ENCODE results near the gene COMMD4.

The COMMD4 gene

GRCh38 chr15:75347222-75348033, 11.6 kb downstream of the COMMD4 start:
- peak overlapping the region; percentile 92 for H2AFZ ChIP-seq (ENCODE audit: low read depth, low read length)
- peaks cover 8 to 11% of the 10 kb centered on the region in 2 experiments for H3K27me3 ChIP-seq (ENCODE audit: control insufficient read depth in 1 of 2, insufficient read depth in 1 of 2, low read length in 2 of 2)
- H3K36me3 ChIP-seq (ENCODE audit: control insufficient read depth in 1 of 2, insufficient read depth in 2 of 2, low read depth in 1 of 2, low read length in 2 of 2): peaks cover 0 to 11% of the 10 kb centered on the region in 2 experiments
- no peaks in the 10 kb centered on the region for H3K9me3 ChIP-seq (ENCODE audit: control insufficient read depth, low read length)
- H2AK5ac ChIP-seq (ENCODE audit: low read length, severe bottlenecking): no peak overlapping the region
- peak overlapping the region; percentile 64 for H2BK120ac ChIP-seq (ENCODE audit: low read depth, low read length)
- H4K91ac ChIP-seq (ENCODE audit: low read length): peak overlapping the region; percentile 74
- no peak overlapping the region for H3K27ac ChIP-seq (ENCODE audit: low read length, poor library complexity, severe bottlenecking)
- peak overlapping the region; percentile 66 to 83 for H3K4me3 ChIP-seq (ENCODE audit: insufficient read depth in 1 of 2, low read depth in 1 of 2, low read length in 2 of 2)
- H3K4me1 ChIP-seq (ENCODE audit: control insufficient read depth, insufficient read depth, low read depth, low read length): peaks cover 20% of the 10 kb centered on the region
- DNase-seq: peak; percentile 24
- peak overlapping the region; percentile 65 for H2BK15ac ChIP-seq (ENCODE audit: low read depth, poor library complexity, severe bottlenecking)
- peak overlapping the region; percentile 57 to 60 for H3K4ac ChIP-seq (ENCODE audit: low read depth in 1 of 2, low read length in 2 of 2)
- H2BK5ac ChIP-seq (ENCODE audit: low read depth, low read length, poor library complexity, severe bottlenecking): peak overlapping the region; percentile 70
- peak overlapping the region; percentile 98 for H3K4me2 ChIP-seq (ENCODE audit: low read length, poor library complexity, severe bottlenecking)
- under 1% methylated on average over 56 of the region's 65 CpGs for WGBS
- H3K9ac ChIP-seq (ENCODE audit: low read length): peak overlapping the region; percentile 83
- peak overlapping the region in 1 of 2 experiments; percentile 46 for H3K23ac ChIP-seq (ENCODE audit: low read length in 2 of 2)
- peak overlapping the region in 1 of 2 experiments; percentile 24 for H2BK12ac ChIP-seq (ENCODE audit: low read length in 2 of 2)
- peak overlapping the region in 1 of 2 experiments; percentile 81 for H3K14ac ChIP-seq (ENCODE audit: low read length in 2 of 2)
- H4K8ac ChIP-seq (ENCODE audit: low read length): peak overlapping the region; percentile 85
- H3K18ac ChIP-seq (ENCODE audit: low read depth in 1 of 2, low read length in 2 of 2): peak overlapping the region; percentile 75 to 82
- peaks cover 5% of the 10 kb centered on the region for H3K79me1 ChIP-seq (replicated peaks; ENCODE audit: low read length, poor library complexity, severe bottlenecking)

GRCh38 chr15:75348034-75348561, 12.2 kb downstream of the COMMD4 start:
- H3K27me3 ChIP-seq (ENCODE audit: control insufficient read depth in 1 of 2, insufficient read depth in 1 of 2, low read length in 2 of 2): peaks cover 8 to 11% of the 10 kb centered on the region in 2 experiments
- H3K27ac ChIP-seq (ENCODE audit: low read length, poor library complexity, severe bottlenecking): no peak overlapping the region
- no peak overlapping the region for H2AK5ac ChIP-seq (ENCODE audit: low read length, severe bottlenecking)
- peak overlapping the region in 1 of 2 experiments; percentile 34 for H2BK12ac ChIP-seq (ENCODE audit: low read length in 2 of 2)
- H3K4me2 ChIP-seq (ENCODE audit: low read length, poor library complexity, severe bottlenecking): peak overlapping the region; percentile 98
- peaks cover 5% of the 10 kb centered on the region for H3K79me1 ChIP-seq (replicated peaks; ENCODE audit: low read length, poor library complexity, severe bottlenecking)
- H3K23ac ChIP-seq (ENCODE audit: low read length in 2 of 2): peak overlapping the region in 1 of 2 experiments; percentile 46
- no peaks in the 10 kb centered on the region for H3K9me3 ChIP-seq (ENCODE audit: control insufficient read depth, low read length)
- 2% methylated on average over 44 of the region's 45 CpGs for WGBS
- H2BK5ac ChIP-seq (ENCODE audit: low read depth, low read length, poor library complexity, severe bottlenecking): no peak overlapping the region
- H3K36me3 ChIP-seq (ENCODE audit: control insufficient read depth in 1 of 2, insufficient read depth in 2 of 2, low read depth in 1 of 2, low read length in 2 of 2): peaks cover 0 to 14% of the 10 kb centered on the region in 2 experiments
- H4K8ac ChIP-seq (ENCODE audit: low read length): peak overlapping the region; percentile 85
- peak overlapping the region; percentile 51 to 60 for H3K4ac ChIP-seq (ENCODE audit: low read depth in 1 of 2, low read length in 2 of 2)
- peak overlapping the region; percentile 75 to 82 for H3K18ac ChIP-seq (ENCODE audit: low read depth in 1 of 2, low read length in 2 of 2)
- H3K14ac ChIP-seq (ENCODE audit: low read length in 2 of 2): no peak overlapping the region
- peak overlapping the region; percentile 83 for H3K9ac ChIP-seq (ENCODE audit: low read length)
- peak overlapping the region; percentile 66 to 83 for H3K4me3 ChIP-seq (ENCODE audit: insufficient read depth in 1 of 2, low read depth in 1 of 2, low read length in 2 of 2)
- peak; percentile 8 for DNase-seq
- peak overlapping the region; percentile 92 for H2AFZ ChIP-seq (ENCODE audit: low read depth, low read length)
- H3K4me1 ChIP-seq (ENCODE audit: control insufficient read depth, insufficient read depth, low read depth, low read length): peaks cover 20% of the 10 kb centered on the region
- H2BK15ac ChIP-seq (ENCODE audit: low read depth, poor library complexity, severe bottlenecking): peak overlapping the region; percentile 65
- H4K91ac ChIP-seq (ENCODE audit: low read length): no peak overlapping the region
- H2BK120ac ChIP-seq (ENCODE audit: low read depth, low read length): peak overlapping the region; percentile 64

- WGBS: 43% methylated on average over 46 of the region's 46 CpGs
- peak overlapping the region in 1 of 2 experiments; percentile 36 for H3K14ac ChIP-seq (ENCODE audit: low read length in 2 of 2)
- H3K27ac ChIP-seq (ENCODE audit: low read length, poor library complexity, severe bottlenecking): no peak overlapping the region
- H3K36me3 ChIP-seq (ENCODE audit: control insufficient read depth in 1 of 2, insufficient read depth in 2 of 2, low read depth in 1 of 2, low read length in 2 of 2): peaks cover 0 to 17% of the 10 kb centered on the region in 2 experiments
- H3K23ac ChIP-seq (ENCODE audit: low read length in 2 of 2): peak overlapping the region in 1 of 2 experiments; percentile 68
- H2AK5ac ChIP-seq (ENCODE audit: low read length, severe bottlenecking): no peak overlapping the region
- DNase-seq: peak; percentile 14
- H2BK15ac ChIP-seq (ENCODE audit: low read depth, poor library complexity, severe bottlenecking): no peak overlapping the region
- H4K8ac ChIP-seq (ENCODE audit: low read length): peak overlapping the region; percentile 85
- peak overlapping the region; percentile 26 to 75 for H3K18ac ChIP-seq (ENCODE audit: low read depth in 1 of 2, low read length in 2 of 2)
- no peak overlapping the region for H2BK12ac ChIP-seq (ENCODE audit: low read length in 2 of 2)
- H4K91ac ChIP-seq (ENCODE audit: low read length): no peak overlapping the region
- peak overlapping the region; percentile 83 for H3K9ac ChIP-seq (ENCODE audit: low read length)
- peaks cover 5% of the 10 kb centered on the region for H3K79me1 ChIP-seq (replicated peaks; ENCODE audit: low read length, poor library complexity, severe bottlenecking)
- H2BK5ac ChIP-seq (ENCODE audit: low read depth, low read length, poor library complexity, severe bottlenecking): no peak overlapping the region
- H2AFZ ChIP-seq (ENCODE audit: low read depth, low read length): no peak overlapping the region
- peaks cover 20% of the 10 kb centered on the region for H3K4me1 ChIP-seq (ENCODE audit: control insufficient read depth, insufficient read depth, low read depth, low read length)
- peak overlapping the region; percentile 98 for H3K4me2 ChIP-seq (ENCODE audit: low read length, poor library complexity, severe bottlenecking)
- no peak overlapping the region for H3K4ac ChIP-seq (ENCODE audit: low read depth in 1 of 2, low read length in 2 of 2)
- no peaks in the 10 kb centered on the region for H3K9me3 ChIP-seq (ENCODE audit: control insufficient read depth, low read length)
- H3K4me3 ChIP-seq (ENCODE audit: insufficient read depth in 1 of 2, low read depth in 1 of 2, low read length in 2 of 2): peak overlapping the region; percentile 66 to 83
- H3K27me3 ChIP-seq (ENCODE audit: control insufficient read depth in 1 of 2, insufficient read depth in 1 of 2, low read length in 2 of 2): peaks cover 8 to 11% of the 10 kb centered on the region in 2 experiments
- no peak overlapping the region for H2BK120ac ChIP-seq (ENCODE audit: low read depth, low read length)
Measured at GRCh38 chr15:75348562-75349350, 12.9 kb downstream of the COMMD4 start.

All from mesenchymal stem cell (in vitro differentiated cells and primary cell).